ENCODE data around the gene CALHM3. TPM values are rescaled to one million over a fixed set of nuclear protein-coding genes. Genes with fewer than 3 reads are reported as not detected.
"Not testable (repeated sequence)": the region's sequence is repeated elsewhere in the genome, so short reads cannot be mapped to it uniquely, and the experiment has no call there.

Gene CALHM3
- total RNA-seq, 2 experiments from 2014 or later = not detected

DNA sequence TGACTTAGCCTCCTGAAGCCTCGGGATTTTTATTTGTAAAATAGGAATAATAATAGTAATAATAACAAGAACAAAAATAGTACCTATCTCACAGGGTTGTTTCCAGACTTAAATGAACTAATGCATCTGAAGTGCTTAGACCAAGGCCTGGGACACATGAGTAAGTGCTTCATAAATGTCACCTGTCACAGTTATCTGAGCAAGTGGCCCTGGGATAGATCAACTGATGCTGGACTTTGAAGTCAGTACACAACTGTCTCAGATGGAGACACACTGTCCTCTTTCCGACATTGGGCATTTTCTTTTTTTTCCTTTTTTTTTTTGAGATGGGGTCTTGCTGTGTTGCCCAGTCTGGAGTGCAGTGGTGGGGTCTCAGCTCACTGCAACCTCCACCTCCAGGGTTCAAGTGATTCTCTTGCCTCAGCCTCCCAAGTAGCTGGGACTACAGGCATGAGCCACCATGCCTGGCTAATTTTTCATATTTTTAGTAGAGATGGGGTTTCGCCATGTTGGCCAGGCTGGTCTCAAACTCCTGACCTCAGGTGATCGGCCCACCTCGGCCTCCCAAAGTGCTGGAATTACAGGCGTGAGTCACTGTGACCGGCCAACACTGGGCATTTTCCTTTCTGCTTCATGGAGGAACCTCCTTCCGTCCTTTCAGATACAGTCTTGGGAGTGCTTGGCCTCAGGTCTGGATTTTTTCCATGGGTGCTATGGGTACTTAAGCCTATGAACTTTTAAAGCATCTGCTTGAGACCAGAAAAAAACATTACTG, 7.8 kb upstream of the CALHM3 start:
- H3K4me1 Mint-ChIP-seq (ENCODE audit: low read depth) = peaks cover 15% of the 10 kb centered on the region
- H3K36me3 Mint-ChIP-seq, DNase-seq, POLR2A ChIA-PET, H3K27ac Mint-ChIP-seq, H3K27me3 Mint-ChIP-seq, H3K4me3 Mint-ChIP-seq, H3K9me3 Mint-ChIP-seq: not testable (repeated sequence)
- intact Hi-C loops (cut with micrococcal nuclease) = loop anchor here (5.0 kb wide), 1 partner anchor 570 kb away; the partner anchor contains the start of gene CNNM2
- CTCF ChIA-PET = interaction anchor here (1.0 to 3.1 kb wide), 12 partner anchors 11 to 569 kb away, joined by 3 to 42 read pairs (median 4); partner anchors contain the start of genes CALHM2 and CNNM2

DNA sequence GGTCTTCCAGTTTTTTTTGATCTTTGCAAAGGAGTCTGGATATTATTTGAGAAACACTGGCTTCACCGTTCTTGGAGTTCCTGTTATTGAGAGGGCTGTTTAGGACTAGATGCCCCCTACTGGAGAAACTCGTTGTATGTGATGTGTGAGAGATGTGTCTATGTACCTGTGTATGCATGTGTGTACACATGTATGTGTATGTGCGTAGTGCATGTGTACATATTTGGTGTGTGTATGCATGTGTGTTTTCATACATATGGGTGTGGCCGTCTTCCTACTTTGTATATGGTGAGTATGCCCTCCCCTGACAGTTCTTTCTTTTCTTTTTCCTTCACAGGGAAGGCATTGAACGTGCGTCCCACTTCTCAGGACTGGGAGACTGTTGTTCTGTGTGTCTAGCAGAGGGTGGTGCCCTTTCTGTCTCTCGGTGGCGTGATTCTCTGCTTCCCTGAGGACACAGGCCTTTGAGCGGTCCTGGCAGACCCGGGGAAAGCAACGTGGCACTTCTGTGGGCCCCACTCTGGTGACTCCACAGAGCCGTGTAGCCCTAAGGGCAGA, 3.0 kb upstream of the CALHM3 start:
- DNase-seq = no peak
- Mint-ChIP-seq H3K4me3 (no peak overlapping the region), H3K27ac (no peak overlapping the region), H3K4me1 (ENCODE audit: low read depth) (peaks cover 4% of the 10 kb centered on the region), H3K9me3 (no peaks in the 10 kb centered on the region), H3K27me3 (no peaks in the 10 kb centered on the region), H3K36me3 (no peaks in the 10 kb centered on the region)
- ChIA-PET POLR2A (no interaction called here), CTCF (interaction anchor here (0.9 to 1.9 kb wide), 8 partner anchors 9 to 99 kb away, joined by 3 to 15 read pairs (median 3); no protein-coding TSS in a partner anchor)
- intact Hi-C loops (cut with micrococcal nuclease) = loop anchor here (1.0 to 5.0 kb wide), 3 partner anchors 31 to 85 kb away; partner anchors contain the start of genes ATP5MK and PDCD11

DNA sequence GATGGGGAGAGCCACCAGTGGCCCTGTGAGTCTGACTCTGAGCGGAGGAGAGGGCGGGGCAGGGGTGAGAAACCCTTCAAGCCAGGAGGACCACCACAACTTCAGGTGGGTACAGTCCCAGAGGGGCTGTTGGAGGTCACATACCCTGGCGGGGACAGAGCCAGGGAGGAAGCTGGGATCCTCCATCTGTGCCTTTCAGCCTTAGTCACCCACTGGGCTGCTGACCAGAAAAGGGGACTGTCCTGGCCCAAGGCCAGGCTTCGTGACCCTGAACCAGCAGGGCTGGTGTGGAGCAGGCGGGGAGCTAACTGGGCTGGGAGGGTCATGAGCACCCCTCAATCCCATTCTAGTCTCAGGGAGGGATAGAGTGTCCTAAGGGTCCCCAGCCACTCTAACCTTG, 1.5 kb upstream of the CALHM3 start:
- intact Hi-C loops (cut with micrococcal nuclease) = loop anchor here (5.0 kb wide), 1 partner anchor 83 kb away; the partner anchor contains the start of genes ATP5MK and PDCD11
- no peak overlapping the region for H3K4me3 Mint-ChIP-seq
- H3K27ac Mint-ChIP-seq = no peak overlapping the region
- ChIA-PET POLR2A (no interaction called here), CTCF (interaction anchor here (0.7 to 1.7 kb wide), 6 partner anchors 9 to 65 kb away, joined by 3 to 7 read pairs (median 6); partner anchors contain the start of gene NEURL1)
- no peaks in the 10 kb centered on the region for H3K27me3 Mint-ChIP-seq
- no peak for DNase-seq
- no peaks in the 10 kb centered on the region for H3K36me3 Mint-ChIP-seq
- H3K9me3 Mint-ChIP-seq = no peaks in the 10 kb centered on the region
- H3K4me1 Mint-ChIP-seq (ENCODE audit: low read depth) = peaks cover 7% of the 10 kb centered on the region

DNA sequence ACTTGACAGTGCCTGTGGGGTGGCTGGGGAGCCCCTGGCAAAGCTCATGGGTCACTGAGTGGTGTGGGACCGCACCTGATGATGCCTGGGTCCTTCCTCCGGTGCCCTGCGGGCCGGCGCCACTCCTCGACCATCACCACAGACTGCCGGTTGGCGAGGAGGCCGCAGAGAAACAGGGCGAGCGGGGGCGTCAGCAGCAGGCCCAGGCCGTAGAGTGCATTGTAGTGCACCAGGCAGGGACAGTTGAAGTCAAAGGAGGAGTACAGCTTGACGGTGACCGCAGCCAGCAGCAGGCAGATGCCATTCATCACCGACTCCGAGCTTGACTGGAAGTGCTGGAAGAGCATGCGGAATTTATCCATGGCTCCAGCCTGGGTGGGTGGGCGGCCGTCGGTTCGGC, 369 bp downstream of the CALHM3 start:
- Mint-ChIP-seq H3K4me3 (no peak overlapping the region), H3K9me3 (no peaks in the 10 kb centered on the region), H3K27me3 (no peaks in the 10 kb centered on the region), H3K27ac (no peak overlapping the region), H3K36me3 (no peaks in the 10 kb centered on the region), H3K4me1 (ENCODE audit: low read depth) (peaks cover 7% of the 10 kb centered on the region)
- ChIA-PET CTCF (no interaction called here), POLR2A (no interaction called here)
- DNase-seq = no peak
- intact Hi-C loops (cut with micrococcal nuclease) = no loop called here

DNA sequence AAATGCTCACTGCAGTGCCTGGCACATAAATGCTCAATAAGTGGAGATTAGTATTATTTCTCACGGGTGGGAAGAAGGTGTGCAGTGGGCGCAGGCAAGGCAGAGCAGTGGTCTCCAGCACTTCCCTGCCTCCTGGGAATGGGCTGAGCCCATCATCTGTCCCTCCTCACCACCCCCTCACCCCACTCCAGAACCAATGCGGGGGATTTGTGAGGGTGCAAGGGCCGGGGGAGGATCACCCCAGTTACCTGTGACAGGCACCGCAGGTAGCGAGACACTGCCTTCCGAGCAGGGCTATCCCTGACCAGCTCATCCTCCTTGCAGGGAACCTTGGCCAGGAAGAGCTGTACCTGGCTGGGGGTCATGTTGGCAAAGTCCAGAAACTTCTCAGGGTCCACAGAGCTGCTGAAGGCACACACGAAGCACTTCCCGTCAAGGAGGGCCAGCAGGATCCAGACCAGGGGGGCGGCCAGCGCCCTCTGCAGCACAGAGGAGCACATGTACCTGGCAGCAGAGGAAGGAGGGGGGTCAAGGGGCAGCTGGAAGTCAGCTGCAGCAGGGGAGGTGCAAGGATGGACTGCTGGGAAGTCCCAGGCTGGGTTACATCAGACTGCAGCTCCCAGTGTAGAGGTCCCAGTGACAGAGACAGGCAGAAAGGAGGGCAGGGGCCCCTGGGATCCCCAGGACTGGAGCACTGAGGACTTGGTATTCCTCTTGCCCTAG, 2.8 kb downstream of the CALHM3 start:
- Mint-ChIP-seq H3K27me3 (no peaks in the 10 kb centered on the region), H3K4me3 (no peak overlapping the region), H3K9me3 (no peaks in the 10 kb centered on the region), H3K36me3 (no peaks in the 10 kb centered on the region), H3K27ac (no peak overlapping the region), H3K4me1 (ENCODE audit: low read depth) (peaks cover 14% of the 10 kb centered on the region)
- peak; percentile 46 for DNase-seq
- CTCF ChIA-PET = interaction anchor here (1.1 to 3.4 kb wide), 6 partner anchors 9 to 60 kb away, joined by 4 to 16 read pairs (median 6); no protein-coding TSS in a partner anchor
- intact Hi-C loops (cut with micrococcal nuclease) = no loop called here
- POLR2A ChIA-PET = no interaction called here

DNA sequence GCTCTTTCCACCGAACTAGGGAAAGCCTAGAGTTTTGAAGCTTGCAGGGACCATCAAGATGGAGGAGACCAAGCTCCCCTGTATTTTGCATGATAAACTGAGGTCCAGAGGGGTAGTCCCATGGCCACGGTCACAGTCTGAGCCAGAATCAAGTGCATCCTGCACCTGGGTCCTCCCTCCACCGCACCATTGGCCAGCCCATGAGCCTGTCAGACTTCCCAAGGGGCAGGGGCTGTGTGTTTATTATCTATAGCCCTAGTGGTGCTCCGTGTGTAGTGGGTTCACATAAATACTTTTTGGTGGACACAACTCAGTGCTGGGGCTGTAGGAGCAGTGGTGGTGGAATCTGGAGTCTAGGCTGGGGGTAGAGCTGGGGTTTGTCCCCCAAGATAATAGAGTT, 3.6 kb downstream of the CALHM3 start:
- no peaks in the 10 kb centered on the region for H3K27me3 Mint-ChIP-seq
- no peak overlapping the region for H3K4me3 Mint-ChIP-seq
- CTCF ChIA-PET = interaction anchor here (0.7 to 3.4 kb wide), 8 partner anchors 7 to 60 kb away, joined by 3 to 16 read pairs (median 5); partner anchors contain the start of gene CALHM2
- H3K36me3 Mint-ChIP-seq = no peaks in the 10 kb centered on the region
- H3K9me3 Mint-ChIP-seq = no peaks in the 10 kb centered on the region
- DNase-seq = no peak
- POLR2A ChIA-PET = no interaction called here
- H3K27ac Mint-ChIP-seq = no peak overlapping the region
- H3K4me1 Mint-ChIP-seq (ENCODE audit: low read depth) = peaks cover 21% of the 10 kb centered on the region
- intact Hi-C loops (cut with micrococcal nuclease) = no loop called here

DNA sequence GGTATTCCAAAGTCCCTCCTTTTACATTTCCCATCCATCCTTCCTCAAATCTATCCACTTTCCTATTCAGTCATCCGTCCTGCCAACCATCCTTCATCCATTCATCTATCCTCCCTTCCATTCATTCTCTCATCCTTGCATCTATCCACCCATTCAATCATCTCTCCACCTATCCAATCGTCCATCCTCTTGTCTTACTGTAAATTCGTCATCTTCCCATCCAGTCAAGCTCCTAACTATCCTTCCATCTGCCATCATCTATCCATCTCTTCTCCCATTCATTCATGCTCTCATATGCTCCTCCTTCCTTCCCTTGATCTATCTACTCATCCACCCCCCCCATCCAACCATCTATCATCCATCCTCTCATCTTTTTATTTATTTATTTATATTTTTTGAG, 5.0 kb downstream of the CALHM3 start:
- CTCF ChIA-PET = interaction anchor here (1.8 to 3.4 kb wide), 3 partner anchors 9 to 58 kb away, joined by 4 to 16 read pairs (median 9); no protein-coding TSS in a partner anchor
- intact Hi-C loops (cut with micrococcal nuclease) = no loop called here
- H3K9me3 Mint-ChIP-seq = no peaks in the 10 kb centered on the region
- H3K4me1 Mint-ChIP-seq (ENCODE audit: low read depth) = peaks cover 24% of the 10 kb centered on the region
- POLR2A ChIA-PET = no interaction called here
- DNase-seq = no peak
- no peaks in the 10 kb centered on the region for H3K27me3 Mint-ChIP-seq
- peak overlapping the region; percentile 1 for H3K27ac Mint-ChIP-seq
- no peaks in the 10 kb centered on the region for H3K36me3 Mint-ChIP-seq
- H3K4me3 Mint-ChIP-seq = no peak overlapping the region

DNA sequence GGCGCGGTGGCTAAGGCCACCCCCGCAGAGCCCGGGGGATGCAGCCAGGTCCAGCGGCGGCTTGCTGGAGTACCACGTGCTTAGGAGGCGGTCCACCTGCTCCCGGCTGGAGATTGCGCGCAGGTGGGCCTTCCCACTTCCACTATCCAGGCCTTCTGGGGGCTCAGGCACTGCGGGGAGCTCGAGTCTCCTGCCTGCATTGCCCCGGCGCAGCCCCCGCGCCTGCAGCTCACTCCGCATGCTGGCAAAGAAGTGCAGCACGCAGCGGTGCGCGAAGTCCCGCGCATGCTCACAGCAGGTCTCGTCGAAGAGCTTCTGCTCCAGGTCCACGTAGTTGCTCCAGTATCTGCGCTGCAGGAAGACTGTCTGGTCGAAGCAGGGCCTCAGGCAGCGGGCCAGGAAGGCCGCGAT, 5.8 kb downstream of the CALHM3 start:
- Mint-ChIP-seq H3K27me3 (no peaks in the 10 kb centered on the region), H3K27ac (no peak overlapping the region), H3K4me1 (ENCODE audit: low read depth) (peaks cover 24% of the 10 kb centered on the region), H3K36me3 (no peaks in the 10 kb centered on the region), H3K4me3 (no peak overlapping the region), H3K9me3 (no peaks in the 10 kb centered on the region)
- intact Hi-C loops (cut with micrococcal nuclease) = no loop called here
- DNase-seq = no peak
- ChIA-PET POLR2A (interaction anchor here (1.5 kb wide), 1 partner anchor 20 kb away, joined by 3 read pairs; no protein-coding TSS in a partner anchor), CTCF (no interaction called here)

DNA sequence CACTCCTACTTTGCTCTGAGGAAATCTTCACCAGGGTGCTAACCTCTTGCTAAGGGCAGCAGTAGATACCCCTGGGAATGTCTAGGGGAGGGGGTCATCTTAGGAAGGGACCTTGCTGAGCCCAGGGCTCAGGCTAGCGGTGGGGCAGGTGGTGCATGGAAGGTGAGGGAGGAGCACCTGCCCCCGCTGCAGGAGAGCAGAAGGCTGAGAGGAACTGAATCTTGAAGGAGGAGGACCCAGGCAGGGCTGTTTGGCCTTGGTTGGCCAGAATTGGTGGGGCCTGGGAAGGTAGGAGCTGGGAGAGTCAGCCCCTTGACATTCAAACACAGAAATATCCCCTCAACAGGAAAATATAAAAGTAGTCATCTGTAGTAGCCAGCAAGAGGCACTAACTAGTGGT, 7.0 kb downstream of the CALHM3 start:
- CTCF ChIA-PET = interaction anchor here (0.9 to 1.7 kb wide), 4 partner anchors 9 to 120 kb away, joined by 3 to 4 read pairs (median 4); no protein-coding TSS in a partner anchor

DNA sequence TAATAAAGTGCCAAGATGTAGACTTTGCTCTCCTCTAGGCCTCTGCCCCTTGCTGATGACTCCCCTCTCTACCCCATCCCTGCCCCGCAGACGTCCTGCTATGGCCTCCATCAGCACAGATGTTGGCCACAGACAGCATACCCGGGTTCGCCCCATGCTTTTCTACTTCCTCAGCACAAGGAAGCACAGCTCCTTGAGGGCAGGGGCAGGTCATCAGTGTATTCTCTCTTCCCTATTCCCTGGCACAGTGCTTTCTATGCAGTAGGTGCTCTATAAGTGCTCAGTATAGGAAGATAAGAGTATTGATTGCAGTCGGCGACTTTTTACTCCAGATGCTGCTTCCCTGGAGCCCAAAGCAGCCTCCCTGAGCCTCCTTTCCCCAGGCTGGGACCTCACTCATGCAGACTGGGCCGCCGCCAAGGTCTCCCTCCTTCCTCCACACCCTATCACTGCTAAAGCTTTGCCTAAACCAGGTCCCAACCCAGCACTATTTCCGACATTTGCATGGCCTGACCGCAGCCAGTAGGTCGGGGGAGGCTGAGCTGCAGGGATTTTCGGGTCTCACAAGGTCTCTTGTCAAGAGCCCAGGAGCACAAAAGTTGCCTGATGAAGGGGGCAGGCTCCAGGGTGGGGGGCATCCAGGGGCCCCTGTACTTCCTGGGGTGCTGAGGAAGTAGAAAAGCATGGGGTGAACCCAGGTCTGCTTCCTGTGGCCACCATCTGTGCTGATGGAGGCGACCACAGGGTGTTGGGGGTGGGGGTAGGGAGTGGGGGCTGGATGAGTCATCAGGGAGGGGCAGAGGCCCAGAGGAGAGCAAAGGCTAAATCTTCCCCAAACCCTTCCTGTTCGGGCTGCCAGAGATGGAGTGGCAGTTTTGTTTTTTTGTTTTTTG, 8.0 kb downstream of the CALHM3 start:
- Mint-ChIP-seq H3K27ac (peak overlapping the region; percentile 74), H3K27me3 (no peaks in the 10 kb centered on the region), H3K36me3 (no peaks in the 10 kb centered on the region), H3K4me1 (ENCODE audit: low read depth) (peaks cover 24% of the 10 kb centered on the region), H3K4me3 (peak overlapping the region; percentile 0), H3K9me3 (no peaks in the 10 kb centered on the region)
- intact Hi-C loops (cut with micrococcal nuclease) = loop anchor here (1.0 kb wide), 2 partner anchors 19 to 42 kb away; partner anchors contain the start of gene CALHM2
- peak; percentile 87 for DNase-seq
- ChIA-PET CTCF (interaction anchor here (0.9 to 1.7 kb wide), 4 partner anchors 14 to 121 kb away, joined by 3 to 4 read pairs (median 4); no protein-coding TSS in a partner anchor), POLR2A (interaction anchor here (1.0 kb wide), 1 partner anchor 19 kb away, joined by 3 read pairs; the partner anchor contains the start of gene CALHM2)

More for the DNA sequence above, 7.0 kb downstream of the CALHM3 start:
- H3K27me3 Mint-ChIP-seq = no peaks in the 10 kb centered on the region
- H3K27ac Mint-ChIP-seq = peak overlapping the region; percentile 66
- no peaks in the 10 kb centered on the region for H3K36me3 Mint-ChIP-seq
- H3K4me3 Mint-ChIP-seq = peak overlapping the region; percentile 3
- no peaks in the 10 kb centered on the region for H3K9me3 Mint-ChIP-seq
- intact Hi-C loops (cut with micrococcal nuclease) = no loop called here
- DNase-seq = no peak
- peaks cover 28% of the 10 kb centered on the region for H3K4me1 Mint-ChIP-seq (ENCODE audit: low read depth)
- POLR2A ChIA-PET = interaction anchor here (1.5 kb wide), 1 partner anchor 19 kb away, joined by 3 read pairs; no protein-coding TSS in a partner anchor

DNA sequence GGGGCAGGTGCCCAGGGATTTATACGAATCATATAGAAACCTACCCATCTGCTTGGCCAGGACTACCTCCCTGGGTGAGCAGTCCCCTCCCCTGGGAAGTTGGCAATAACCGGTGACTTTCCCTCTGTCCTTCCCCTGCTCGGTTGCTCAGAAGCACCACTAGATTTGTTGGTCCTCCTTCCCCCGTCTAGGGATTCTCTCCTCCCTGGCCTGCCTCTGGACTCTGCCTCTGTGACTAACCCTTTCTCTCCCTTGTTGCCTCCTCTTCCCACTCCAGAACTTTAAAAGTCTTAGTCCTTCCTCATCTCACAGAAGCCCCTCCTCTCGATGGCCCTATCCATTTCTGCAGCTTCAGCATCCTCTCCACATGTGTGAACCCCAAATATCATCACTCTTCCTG, 9.8 kb downstream of the CALHM3 start:
- peaks cover 24% of the 10 kb centered on the region for H3K4me1 Mint-ChIP-seq (ENCODE audit: low read depth)
- H3K9me3 Mint-ChIP-seq = no peaks in the 10 kb centered on the region
- no peaks in the 10 kb centered on the region for H3K36me3 Mint-ChIP-seq
- ChIA-PET CTCF (interaction anchor here (1.2 kb wide), 1 partner anchor 17 kb away, joined by 3 read pairs; no protein-coding TSS in a partner anchor), POLR2A (no interaction called here)
- no peak for DNase-seq
- intact Hi-C loops (cut with micrococcal nuclease) = no loop called here
- no peaks in the 10 kb centered on the region for H3K27me3 Mint-ChIP-seq
- no peak overlapping the region for H3K4me3 Mint-ChIP-seq
- H3K27ac Mint-ChIP-seq = no peak overlapping the region
